ENCODE measurements around the gene HIPK2. TPM values are rescaled to one million over a fixed set of nuclear protein-coding genes. Genes with fewer than 3 reads are reported as not detected.

Gene HIPK2
- total RNA-seq, 1 donor from 2014 or later: 5.7 TPM

- H3K4me3 ChIP-seq (ENCODE audit: low read length in 3 of 3): no peak overlapping the region
- no peak overlapping the region for H3K27ac ChIP-seq (ENCODE audit: low read depth, low read length)
- peaks cover 44 to 61% (median 53%) of the 10 kb centered on the region in 3 donors for H3K36me3 ChIP-seq (ENCODE audit: control insufficient read depth in 3 of 3, insufficient read depth in 3 of 3, low read length in 3 of 3)
- peaks cover 0 to 2% (median 0%) of the 10 kb centered on the region in 3 donors for H3K4me1 ChIP-seq (ENCODE audit: control insufficient read depth in 3 of 3, insufficient read depth in 3 of 3, low read length in 3 of 3)
- H3K27me3 ChIP-seq (ENCODE audit: control insufficient read depth in 3 of 3, insufficient read depth in 3 of 3, low read length in 3 of 3): no peaks in the 10 kb centered on the region
- H3K9me3 ChIP-seq (ENCODE audit: control insufficient read depth in 3 of 3, low read length in 3 of 3): no peaks in the 10 kb centered on the region
- H3K9ac ChIP-seq (ENCODE audit: low read depth in 1 of 3, low read length in 3 of 3): no peak overlapping the region
These were observed 182.8 kb downstream of the HIPK2 start for GRCh38 chr7:139594911-139595476.

DNA sequence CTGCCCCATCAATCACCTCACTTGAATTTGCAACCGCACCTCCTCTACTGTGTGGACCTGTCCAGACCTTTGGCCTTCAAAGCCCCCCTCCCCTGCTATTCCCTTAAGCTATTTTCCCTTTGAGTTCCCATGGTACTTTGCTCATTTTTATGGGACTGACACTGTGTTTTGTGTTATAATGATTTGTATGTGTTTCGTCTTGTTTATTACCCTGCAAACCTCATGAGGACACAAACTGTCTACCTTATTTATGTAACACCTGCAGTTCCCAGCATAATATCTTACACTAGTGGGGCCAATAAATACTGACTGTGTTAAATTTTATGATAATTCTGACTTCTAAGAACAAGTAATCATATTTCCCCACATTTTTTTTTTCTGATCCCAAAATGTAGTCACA is 183.7 kb downstream of the HIPK2 start:
- Histone ChIP-seq H3K27me3 (ENCODE audit: control insufficient read depth in 3 of 3, insufficient read depth in 3 of 3, low read length in 3 of 3) (no peaks in the 10 kb centered on the region), H3K36me3 (ENCODE audit: control insufficient read depth in 3 of 3, insufficient read depth in 3 of 3, low read length in 3 of 3) (peaks cover 41 to 52% (median 47%) of the 10 kb centered on the region in 3 donors), H3K27ac (ENCODE audit: low read depth, low read length) (no peak overlapping the region)

GRCh38 chr7:139592801-139593461 is 184.9 kb downstream of the HIPK2 start:
- Histone ChIP-seq H3K4me1 (ENCODE audit: control insufficient read depth in 3 of 3, insufficient read depth in 3 of 3, low read length in 3 of 3) (peaks cover 0 to 6% (median 5%) of the 10 kb centered on the region in 3 donors), H3K36me3 (ENCODE audit: control insufficient read depth in 3 of 3, insufficient read depth in 3 of 3, low read length in 3 of 3) (peaks cover 40 to 47% (median 45%) of the 10 kb centered on the region in 3 donors), H3K4me3 (ENCODE audit: low read length in 3 of 3) (no peak overlapping the region), H3K27ac (ENCODE audit: low read depth, low read length) (no peak overlapping the region), H3K9me3 (ENCODE audit: control insufficient read depth in 3 of 3, low read length in 3 of 3) (no peaks in the 10 kb centered on the region), H3K9ac (ENCODE audit: low read depth in 1 of 3, low read length in 3 of 3) (no peak overlapping the region), H3K27me3 (ENCODE audit: control insufficient read depth in 3 of 3, insufficient read depth in 3 of 3, low read length in 3 of 3) (no peaks in the 10 kb centered on the region)

More for the DNA sequence above, 183.7 kb downstream of the HIPK2 start:
- Histone ChIP-seq H3K9me3 (ENCODE audit: control insufficient read depth in 3 of 3, low read length in 3 of 3) (no peaks in the 10 kb centered on the region), H3K4me3 (ENCODE audit: low read length in 3 of 3) (no peak overlapping the region), H3K4me1 (ENCODE audit: control insufficient read depth in 3 of 3, insufficient read depth in 3 of 3, low read length in 3 of 3) (peaks cover 0 to 2% (median under 1%) of the 10 kb centered on the region in 3 donors), H3K9ac (ENCODE audit: low read depth in 1 of 3, low read length in 3 of 3) (no peak overlapping the region)

- H3K9ac ChIP-seq (ENCODE audit: low read depth in 1 of 3, low read length in 3 of 3): no peak overlapping the region
- H3K9me3 ChIP-seq (ENCODE audit: control insufficient read depth in 3 of 3, low read length in 3 of 3): no peaks in the 10 kb centered on the region
- H3K4me3 ChIP-seq (ENCODE audit: low read length in 3 of 3): no peak overlapping the region
- peaks cover 36 to 40% (median 38%) of the 10 kb centered on the region in 3 donors for H3K36me3 ChIP-seq (ENCODE audit: control insufficient read depth in 3 of 3, insufficient read depth in 3 of 3, low read length in 3 of 3)
- H3K27me3 ChIP-seq (ENCODE audit: control insufficient read depth in 3 of 3, insufficient read depth in 3 of 3, low read length in 3 of 3): no peaks in the 10 kb centered on the region
- no peak overlapping the region for H3K27ac ChIP-seq (ENCODE audit: low read depth, low read length)
- peaks cover 0 to 5% (median 4%) of the 10 kb centered on the region in 3 donors for H3K4me1 ChIP-seq (ENCODE audit: control insufficient read depth in 3 of 3, insufficient read depth in 3 of 3, low read length in 3 of 3)
These were observed 186.1 kb downstream of the HIPK2 start for GRCh38 chr7:139591550-139592195.

GRCh38 chr7:139589474-139589873 is 188.3 kb downstream of the HIPK2 start:
- peaks cover 0 to 5% (median 4%) of the 10 kb centered on the region in 3 donors for H3K4me1 ChIP-seq (ENCODE audit: control insufficient read depth in 3 of 3, insufficient read depth in 3 of 3, low read length in 3 of 3)
- peaks cover 23 to 32% (median 31%) of the 10 kb centered on the region in 3 donors for H3K36me3 ChIP-seq (ENCODE audit: control insufficient read depth in 3 of 3, insufficient read depth in 3 of 3, low read length in 3 of 3)
- no peaks in the 10 kb centered on the region for H3K9me3 ChIP-seq (ENCODE audit: control insufficient read depth in 3 of 3, low read length in 3 of 3)
- no peak overlapping the region for H3K4me3 ChIP-seq (ENCODE audit: low read length in 3 of 3)
- no peak overlapping the region for H3K9ac ChIP-seq (ENCODE audit: low read depth in 1 of 3, low read length in 3 of 3)
- H3K27me3 ChIP-seq (ENCODE audit: control insufficient read depth in 3 of 3, insufficient read depth in 3 of 3, low read length in 3 of 3): no peaks in the 10 kb centered on the region
- H3K27ac ChIP-seq (ENCODE audit: low read depth, low read length): no peak overlapping the region

DNA sequence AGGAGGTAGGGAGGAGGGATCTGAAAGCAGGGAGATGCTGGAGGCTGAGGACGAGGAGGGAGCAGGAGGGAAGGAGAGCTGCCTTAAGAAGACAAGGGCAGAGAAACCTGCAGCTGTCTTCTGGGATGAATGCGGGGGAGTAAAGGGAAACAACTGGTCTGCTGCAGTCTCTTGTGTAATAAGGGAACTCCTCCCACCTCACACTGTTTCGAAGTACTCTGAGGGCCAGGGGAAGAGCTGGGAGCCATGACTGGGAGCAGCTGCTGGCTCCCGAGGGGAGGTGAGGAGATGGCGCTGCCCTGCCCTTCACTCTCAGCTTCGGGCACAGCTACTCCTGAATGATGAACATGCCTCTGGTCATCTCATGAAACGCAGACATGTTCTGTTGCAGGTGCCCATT is 189.2 kb downstream of the HIPK2 start:
- H3K9me3 ChIP-seq (ENCODE audit: control insufficient read depth in 3 of 3, low read length in 3 of 3): no peaks in the 10 kb centered on the region
- no peak overlapping the region for H3K4me3 ChIP-seq (ENCODE audit: low read length in 3 of 3)
- H3K9ac ChIP-seq (ENCODE audit: low read depth in 1 of 3, low read length in 3 of 3): no peak overlapping the region
- peaks cover 26 to 40% (median 33%) of the 10 kb centered on the region in 3 donors for H3K36me3 ChIP-seq (ENCODE audit: control insufficient read depth in 3 of 3, insufficient read depth in 3 of 3, low read length in 3 of 3)
- peak overlapping the region; percentile 36 for H3K27ac ChIP-seq (ENCODE audit: low read depth, low read length)
- no peaks in the 10 kb centered on the region for H3K27me3 ChIP-seq (ENCODE audit: control insufficient read depth in 3 of 3, insufficient read depth in 3 of 3, low read length in 3 of 3)
- H3K4me1 ChIP-seq (ENCODE audit: control insufficient read depth in 3 of 3, insufficient read depth in 3 of 3, low read length in 3 of 3): peaks cover 0 to 5% (median 4%) of the 10 kb centered on the region in 3 donors

DNA sequence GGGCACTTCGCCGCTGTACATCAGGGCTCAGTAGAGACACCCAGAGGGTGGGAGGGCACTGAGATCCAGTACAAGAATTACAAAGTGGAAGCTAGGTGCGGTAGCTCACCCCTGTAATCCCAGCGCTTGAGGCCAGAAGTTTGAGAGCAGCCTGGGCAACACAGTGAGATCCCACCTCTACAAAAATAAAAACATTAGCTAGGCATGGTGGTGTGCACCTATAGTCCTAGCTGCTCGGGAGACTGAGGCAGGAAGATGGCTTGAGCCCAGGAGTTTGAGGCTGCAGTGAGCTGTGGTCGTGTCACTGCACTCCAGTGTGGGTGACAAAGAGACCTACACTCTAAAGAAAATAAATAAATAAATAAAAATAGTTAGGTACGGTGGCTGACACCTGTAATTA is 190.3 kb downstream of the HIPK2 start:
- no peak overlapping the region for H3K27ac ChIP-seq (ENCODE audit: low read depth, low read length)
- peaks cover 0 to 5% (median 4%) of the 10 kb centered on the region in 3 donors for H3K4me1 ChIP-seq (ENCODE audit: control insufficient read depth in 3 of 3, insufficient read depth in 3 of 3, low read length in 3 of 3)
- H3K36me3 ChIP-seq (ENCODE audit: control insufficient read depth in 3 of 3, insufficient read depth in 3 of 3, low read length in 3 of 3): peaks cover 28 to 41% (median 36%) of the 10 kb centered on the region in 3 donors
- no peak overlapping the region for H3K9ac ChIP-seq (ENCODE audit: low read depth in 1 of 3, low read length in 3 of 3)
- no peaks in the 10 kb centered on the region for H3K9me3 ChIP-seq (ENCODE audit: control insufficient read depth in 3 of 3, low read length in 3 of 3)
- no peak overlapping the region for H3K4me3 ChIP-seq (ENCODE audit: low read length in 3 of 3)
- H3K27me3 ChIP-seq (ENCODE audit: control insufficient read depth in 3 of 3, insufficient read depth in 3 of 3, low read length in 3 of 3): no peaks in the 10 kb centered on the region

- peaks cover 36 to 43% (median 42%) of the 10 kb centered on the region in 3 donors for H3K36me3 ChIP-seq (ENCODE audit: control insufficient read depth in 3 of 3, insufficient read depth in 3 of 3, low read length in 3 of 3)
- H3K9me3 ChIP-seq (ENCODE audit: control insufficient read depth in 3 of 3, low read length in 3 of 3): no peaks in the 10 kb centered on the region
- H3K27me3 ChIP-seq (ENCODE audit: control insufficient read depth in 3 of 3, insufficient read depth in 3 of 3, low read length in 3 of 3): no peaks in the 10 kb centered on the region
- no peak overlapping the region for H3K27ac ChIP-seq (ENCODE audit: low read depth, low read length)
- no peak overlapping the region for H3K4me3 ChIP-seq (ENCODE audit: low read length in 3 of 3)
- peaks cover 0 to 5% (median 4%) of the 10 kb centered on the region in 3 donors for H3K4me1 ChIP-seq (ENCODE audit: control insufficient read depth in 3 of 3, insufficient read depth in 3 of 3, low read length in 3 of 3)
- H3K9ac ChIP-seq (ENCODE audit: low read depth in 1 of 3, low read length in 3 of 3): no peak overlapping the region
These were observed 191.5 kb downstream of the HIPK2 start for GRCh38 chr7:139586286-139586685.

DNA sequence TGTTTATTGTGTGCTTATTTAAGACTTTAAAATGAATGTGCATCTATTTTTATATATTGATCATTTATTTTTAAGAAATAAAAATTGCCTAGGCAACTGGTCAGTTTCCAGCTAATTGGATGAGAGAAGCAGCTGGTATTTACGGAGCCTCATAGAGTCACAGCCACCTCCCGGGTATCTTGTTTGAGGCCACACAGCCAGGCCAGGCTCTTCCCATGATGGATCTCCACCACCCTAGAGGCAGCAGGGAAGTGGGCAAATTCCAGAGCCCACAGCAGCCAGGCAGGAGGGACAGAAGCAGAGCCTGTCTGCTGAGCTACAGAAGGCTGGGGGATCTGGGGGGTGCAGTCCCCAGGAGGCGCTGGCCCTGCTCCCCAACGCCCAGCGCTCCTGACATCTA is 192.8 kb downstream of the HIPK2 start:
- peaks cover 0 to 5% (median 4%) of the 10 kb centered on the region in 3 donors for H3K4me1 ChIP-seq (ENCODE audit: control insufficient read depth in 3 of 3, insufficient read depth in 3 of 3, low read length in 3 of 3)
- no peak overlapping the region for H3K9ac ChIP-seq (ENCODE audit: low read depth in 1 of 3, low read length in 3 of 3)
- H3K9me3 ChIP-seq (ENCODE audit: control insufficient read depth in 3 of 3, low read length in 3 of 3): no peaks in the 10 kb centered on the region
- H3K27me3 ChIP-seq (ENCODE audit: control insufficient read depth in 3 of 3, insufficient read depth in 3 of 3, low read length in 3 of 3): no peaks in the 10 kb centered on the region
- no peak overlapping the region for H3K27ac ChIP-seq (ENCODE audit: low read depth, low read length)
- no peak overlapping the region for H3K4me3 ChIP-seq (ENCODE audit: low read length in 3 of 3)
- H3K36me3 ChIP-seq (ENCODE audit: control insufficient read depth in 3 of 3, insufficient read depth in 3 of 3, low read length in 3 of 3): peaks cover 41 to 50% (median 43%) of the 10 kb centered on the region in 3 donors

Measured in skeletal muscle tissue (tissue), 4 donors.